H9 (cell line): ENCODE measurements around the gene APBB2. TPM values are rescaled to one million over a fixed set of nuclear protein-coding genes. Genes with fewer than 3 reads are reported as not detected.

Experiments used
- DNase-seq: peaks from one replicate; pipeline ENCODE4 v3.0.0-alpha.2; 2017
- H2AFZ ChIP-seq: one replicate; pipeline ENCODE4 v1.6.1; 2013; ENCODE audit warnings: mild to moderate bottlenecking, low read length, control low read depth, moderate library complexity
- H2AK5ac ChIP-seq: 2 replicates; pipeline ENCODE4 v1.6.1; 2013; ENCODE audit warnings: low read length, control low read depth, mixed read lengths; ENCODE audit not compliant: insufficient read length
- H2BK120ac ChIP-seq: one replicate; pipeline ENCODE4 v1.6.1; 2013; ENCODE audit warnings: low read depth, mild to moderate bottlenecking, low read length, control low read depth, inconsistent platforms; ENCODE audit not compliant: poor library complexity, severe bottlenecking
- H2BK12ac ChIP-seq: 2 replicates; pipeline ENCODE4 v1.6.1; 2013; ENCODE audit warnings: low read length, control low read depth, mixed read lengths, low read depth; ENCODE audit not compliant: insufficient read length
- H2BK15ac ChIP-seq: 2 replicates; pipeline ENCODE4 v1.6.1; 2013; ENCODE audit warnings: low read depth, low read length, control low read depth
- H2BK20ac ChIP-seq: one replicate; pipeline ENCODE4 v1.6.1; 2013; ENCODE audit warnings: low read depth, mild to moderate bottlenecking, low read length, control low read depth, inconsistent platforms; ENCODE audit not compliant: poor library complexity, severe bottlenecking
- H2BK5ac ChIP-seq: 2 replicates; pipeline ENCODE4 v1.6.1; 2013; ENCODE audit warnings: low read length, control low read depth, mixed read lengths; ENCODE audit not compliant: insufficient read length
- H3K14ac ChIP-seq: 2 replicates; pipeline ENCODE4 v1.6.1; 2013; ENCODE audit warnings: low read length, control low read depth; ENCODE audit not compliant: insufficient read depth
- H3K18ac ChIP-seq: 2 replicates; pipeline ENCODE4 v1.6.1; 2013; ENCODE audit warnings: low read depth, mild to moderate bottlenecking, mixed read lengths, low read length, control low read depth; ENCODE audit not compliant: insufficient read length
- H3K23ac ChIP-seq: 2 replicates; pipeline ENCODE4 v1.6.1; 2013; ENCODE audit warnings: low read length, control low read depth, mixed read lengths, low read depth; ENCODE audit not compliant: insufficient read length
- H3K23me2 ChIP-seq: 2 replicates; pipeline ENCODE4 v1.6.1; 2013; ENCODE audit warnings: low read depth, mild to moderate bottlenecking, mixed read lengths, low read length, control low read depth; ENCODE audit not compliant: insufficient read length, poor library complexity, severe bottlenecking
- H3K27ac ChIP-seq: 2 replicates; pipeline ENCODE4 v1.5.1; 2013; ENCODE audit warnings: low read length, control low read depth, mixed read lengths, low read depth; ENCODE audit not compliant: insufficient read length
- H3K27me3 ChIP-seq: 2 replicates; pipeline ENCODE4 v1.6.1; 2013; ENCODE audit warnings: low read length, control low read depth, inconsistent platforms; ENCODE audit not compliant: insufficient read depth
- H3K4ac ChIP-seq: 2 replicates; pipeline ENCODE4 v1.6.1; 2013; ENCODE audit warnings: low read depth, mild to moderate bottlenecking, control low read depth, inconsistent platforms, low read length, moderate library complexity
- H3K4me1 ChIP-seq: 2 replicates; pipeline ENCODE4 v1.6.1; 2013; ENCODE audit warnings: low read length, control low read depth, inconsistent platforms; ENCODE audit not compliant: insufficient read depth
- H3K4me2 ChIP-seq: 2 replicates; pipeline ENCODE4 v1.6.1; 2013; ENCODE audit warnings: low read length, control low read depth, mixed read lengths; ENCODE audit not compliant: insufficient read length, insufficient read depth
- H3K56ac ChIP-seq: 2 replicates; pipeline ENCODE4 v1.6.1; 2013; ENCODE audit warnings: low read depth, mild to moderate bottlenecking, mixed read lengths, low read length, control low read depth; ENCODE audit not compliant: insufficient read length
- H3K79me1 ChIP-seq: 2 replicates; pipeline ENCODE4 v1.6.1; 2013; ENCODE audit warnings: low read depth, mild to moderate bottlenecking, moderate library complexity, low read length, control low read depth, inconsistent platforms; ENCODE audit not compliant: insufficient read depth, poor library complexity, severe bottlenecking
- H3K79me2 ChIP-seq: 2 replicates; pipeline ENCODE4 v1.6.1; 2013; ENCODE audit warnings: low read length, control low read depth, inconsistent platforms; ENCODE audit not compliant: insufficient read depth
- H3K9ac ChIP-seq: 2 replicates; pipeline ENCODE4 v1.6.1; 2013; ENCODE audit warnings: low read length, control low read depth, mixed read lengths; ENCODE audit not compliant: insufficient read length; ENCODE audit errors: extremely low read depth
- H3K9me3 ChIP-seq: one replicate; pipeline ENCODE4 v1.6.1; 2013; ENCODE audit warnings: low read depth, low read length, inconsistent platforms; ENCODE audit not compliant: control insufficient read depth
- H3T11ph ChIP-seq: one replicate; pipeline ENCODE4 v1.6.1; 2013; ENCODE audit warnings: mild to moderate bottlenecking, low read length, control low read depth, inconsistent platforms
- H4K20me1 ChIP-seq: one replicate; pipeline ENCODE4 v1.6.1; 2013; ENCODE audit not compliant: control insufficient read depth, insufficient read length, insufficient read depth
- H4K5ac ChIP-seq: 2 replicates; pipeline ENCODE4 v1.6.1; 2013; ENCODE audit warnings: low read depth, mild to moderate bottlenecking, mixed read lengths, low read length, control low read depth; ENCODE audit not compliant: insufficient read length
- H4K8ac ChIP-seq: replicated peaks from 2 replicates; pipeline ENCODE4 v1.6.1; 2013; ENCODE audit warnings: low read length, control low read depth, mixed read lengths, low read depth; ENCODE audit not compliant: insufficient read length
- H4K91ac ChIP-seq: 2 replicates; pipeline ENCODE4 v1.6.1; 2013; ENCODE audit warnings: low read depth, mild to moderate bottlenecking, moderate library complexity, mixed read lengths, low read length, control low read depth; ENCODE audit not compliant: insufficient read length
- H3K27ac Mint-ChIP-seq, 3 experiments: 2 replicates in 2 of 3; 3 replicates in 1 of 3; pipeline ENCODE4 v1.8.0; 2020 to 2021; ENCODE audit warnings: mixed read lengths in 3 of 3, mild to moderate bottlenecking in 1 of 3, moderate library complexity in 1 of 3
- H3K27me3 Mint-ChIP-seq: 2 replicates; pipeline ENCODE4 v1.8.0; 2021; ENCODE audit warnings: low read depth, mild to moderate bottlenecking, moderate library complexity, mixed read lengths
- H3K36me3 Mint-ChIP-seq, 3 experiments: 2 replicates in 2 of 3; 3 replicates in 1 of 3; pipeline ENCODE4 v1.8.0; 2020 to 2021; ENCODE audit warnings: low read depth in 3 of 3, mixed read lengths in 3 of 3; ENCODE audit not compliant: insufficient read depth in 1 of 3
- H3K4me1 Mint-ChIP-seq, 2 experiments: 2 replicates each; pipeline ENCODE4 v1.8.0; 2020; ENCODE audit warnings: mixed read lengths in 2 of 2
- H3K4me3 Mint-ChIP-seq, 2 experiments: 2 replicates in 1 of 2; 3 replicates in 1 of 2; pipeline ENCODE4 v1.8.0; 2020 to 2021; ENCODE audit warnings: mild to moderate bottlenecking in 2 of 2, mixed read lengths in 2 of 2, moderate library complexity in 1 of 2
- H3K9me3 Mint-ChIP-seq, 2 experiments: 2 replicates in 1 of 2; 3 replicates in 1 of 2; pipeline ENCODE4 v1.8.0; 2020; ENCODE audit warnings: mild to moderate bottlenecking in 2 of 2, mixed read lengths in 2 of 2, moderate library complexity in 1 of 2
- CTCF ChIP-seq: fragments of 200-600 bp; sonication (generic); conservative IDR thresholded peaks from 3 replicates; pipeline ENCODE4 v1.8.0; 2021; ENCODE audit warnings: antibody characterized with exemption, mild to moderate bottlenecking
- WGBS: extraction: QIAGEN DNeasy Blood & Tissue Kit; methylation state at CpG from one replicate; pipeline ENCODE4 v1.1.7; 2013; ENCODE audit warnings: missing lambda C conversion rate, low lambda C conversion rate, mixed read lengths; ENCODE audit not compliant: insufficient read length; ENCODE audit errors: extremely low coverage; 5-methylcytosine and 5-hydroxymethylcytosine counted together
- total RNA-seq: library from RNA; stranded (reverse); gene quantifications from 2 replicates; pipeline ENCODE4 v1.2.1, GENCODE V29; 2021

Gene APBB2
- total RNA-seq, 1 experiment from 2014 or later: 39.6 TPM

- Histone ChIP-seq H3K18ac (no peak overlapping the region), H4K5ac (no peak overlapping the region), H2BK15ac (no peak overlapping the region), H3K23me2 (peaks cover 7% of the 10 kb centered on the region), H3K9me3 (no peaks in the 10 kb centered on the region), H2BK120ac (no peak overlapping the region), H2BK20ac (no peak overlapping the region), H3T11ph (no peak overlapping the region), H3K4me2 (no peak overlapping the region), H4K20me1 (no peaks in the 10 kb centered on the region), H3K79me1 (no peaks in the 10 kb centered on the region), H4K8ac (no peak overlapping the region), H4K91ac (no peak overlapping the region), H3K23ac (no peak overlapping the region), H3K56ac (no peak overlapping the region), H3K14ac (no peak overlapping the region), H3K4me1 (no peaks in the 10 kb centered on the region), H2BK5ac (no peak overlapping the region), H3K9ac (no peak overlapping the region), H2BK12ac (no peak overlapping the region), H2AK5ac (no peak overlapping the region), H2AFZ (no peak overlapping the region), H3K27ac (no peak overlapping the region), H3K4ac (no peak overlapping the region), H3K79me2 (peaks cover 3% of the 10 kb centered on the region; the same call in 1 of the 2 replicates), H3K27me3 (no peaks in the 10 kb centered on the region)
- Mint-ChIP-seq H3K4me3 (no peak overlapping the region), H3K27me3 (no peaks in the 10 kb centered on the region; the same call in none of the 2 replicates), H3K9me3 (no peaks in the 10 kb centered on the region), H3K4me1 (peaks cover 9 to 18% of the 10 kb centered on the region in 2 experiments), H3K27ac (peak overlapping the region in 1 of 3 experiments; percentile 48; a peak in 1 of 7 replicates), H3K36me3 (peaks cover 9 to 13% (median 12%) of the 10 kb centered on the region in 3 experiments)
- WGBS: no CpG with 5 or more reads among the region's 2 CpGs
- no peak for DNase-seq
- no peak for TF ChIP-seq CTCF
Measured at GRCh38 chr4:40857956-40858355, 356.4 kb downstream of the APBB2 start.
